GM19043 (cell line): ENCODE results near the gene HERPUD2.
A peak's percentile ranks its signal among the peaks of the same experiment; 100 is the strongest.

Experiments
- ATAC-seq: cut with Tn5 transposase; IDR thresholded peaks from one replicate; pipeline ENCODE4 v1.9.1; 2021; ENCODE audit warnings: low read depth; ENCODE audit not compliant: unreplicated experiment

The HERPUD2 gene

GRCh38 chr7:35694784-35695472 is at the start of gene HERPUD2:
Gene HERPUD2, minus strand, starts transcription at chr7:35695135. Its CDS starts 805 bp downstream, at chr7:35694330.
- ATAC-seq = peak; percentile 89

GRCh38 chr7:35738889-35739288 is 44.0 kb upstream of the HERPUD2 start:
- no peak for ATAC-seq

GRCh38 chr7:35736725-35737124 is 41.8 kb upstream of the HERPUD2 start:
- no peak for ATAC-seq

- ATAC-seq = no peak
These were observed 40.5 kb upstream of the HERPUD2 start for GRCh38 chr7:35735396-35735795.

- ATAC-seq = no peak
These were observed 39.1 kb upstream of the HERPUD2 start for GRCh38 chr7:35734001-35734483.

GRCh38 chr7:35731349-35731748 is 36.4 kb upstream of the HERPUD2 start:
- no peak for ATAC-seq

- ATAC-seq = peak; percentile 54
These were observed 34.3 kb upstream of the HERPUD2 start for GRCh38 chr7:35729061-35729783.

- no peak for ATAC-seq
These were observed 33.6 kb upstream of the HERPUD2 start for GRCh38 chr7:35728412-35729060.

- peak; percentile 8 for ATAC-seq
These were observed 32.6 kb upstream of the HERPUD2 start for GRCh38 chr7:35727571-35727970.

GRCh38 chr7:35726654-35727053 is 31.7 kb upstream of the HERPUD2 start:
- ATAC-seq = no peak

- ATAC-seq = peak; percentile 36
These were observed 30.3 kb upstream of the HERPUD2 start for GRCh38 chr7:35725280-35725680.

GRCh38 chr7:35723011-35723410 is 28.1 kb upstream of the HERPUD2 start:
- ATAC-seq = no peak

GRCh38 chr7:35722054-35722849 is 27.3 kb upstream of the HERPUD2 start:
- ATAC-seq = no peak

- no peak for ATAC-seq
These were observed 26.4 kb upstream of the HERPUD2 start for GRCh38 chr7:35721288-35721687.

- ATAC-seq = no peak
These were observed 25.9 kb upstream of the HERPUD2 start for GRCh38 chr7:35720849-35721248.

- ATAC-seq = no peak
These were observed 25.1 kb upstream of the HERPUD2 start for GRCh38 chr7:35720032-35720431.

- ATAC-seq = no peak
These were observed 23.1 kb upstream of the HERPUD2 start for GRCh38 chr7:35718047-35718446.

GRCh38 chr7:35717516-35717915 is 22.6 kb upstream of the HERPUD2 start:
- no peak for ATAC-seq

- no peak for ATAC-seq
These were observed 22.1 kb upstream of the HERPUD2 start for GRCh38 chr7:35717013-35717412.

- no peak for ATAC-seq
These were observed 21.3 kb upstream of the HERPUD2 start for GRCh38 chr7:35716038-35716803.
